HG02763 (cell line): Measurements from ENCODE around the gene ZNF830.
"Not testable (repeated sequence)": the region's sequence is repeated elsewhere in the genome, so short reads cannot be mapped to it uniquely, and the experiment has no call there.

Source experiments
- ATAC-seq: cut with Tn5 transposase; IDR thresholded peaks from one replicate; pipeline ENCODE4 v1.9.1; 2021; ENCODE audit warnings: mild to moderate bottlenecking, moderate library complexity; ENCODE audit not compliant: unreplicated experiment

ZNF830 gene

DNA sequence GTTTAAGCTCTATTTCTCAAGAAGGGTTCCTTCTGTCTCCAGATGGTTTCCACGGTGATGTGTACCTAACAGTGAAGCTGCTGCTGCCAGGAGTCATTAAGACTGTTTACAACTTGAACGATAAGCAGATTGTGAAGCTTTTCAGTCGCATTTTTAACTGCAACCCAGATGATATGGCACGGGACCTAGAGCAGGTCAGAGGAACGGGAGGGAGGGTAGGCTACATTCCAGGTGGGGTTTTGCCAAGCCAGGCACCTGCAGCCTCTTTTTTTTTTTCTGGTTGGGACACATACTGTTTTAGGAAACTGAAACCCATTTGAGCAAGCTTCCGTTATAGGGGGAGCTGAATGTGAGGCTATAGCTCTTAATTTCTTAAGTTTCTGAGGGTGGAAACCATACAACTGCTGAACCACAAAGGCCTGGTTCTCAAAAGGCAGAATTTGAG lies 29.6 kb downstream of the ZNF830 start:
- ATAC-seq, result no peak

DNA sequence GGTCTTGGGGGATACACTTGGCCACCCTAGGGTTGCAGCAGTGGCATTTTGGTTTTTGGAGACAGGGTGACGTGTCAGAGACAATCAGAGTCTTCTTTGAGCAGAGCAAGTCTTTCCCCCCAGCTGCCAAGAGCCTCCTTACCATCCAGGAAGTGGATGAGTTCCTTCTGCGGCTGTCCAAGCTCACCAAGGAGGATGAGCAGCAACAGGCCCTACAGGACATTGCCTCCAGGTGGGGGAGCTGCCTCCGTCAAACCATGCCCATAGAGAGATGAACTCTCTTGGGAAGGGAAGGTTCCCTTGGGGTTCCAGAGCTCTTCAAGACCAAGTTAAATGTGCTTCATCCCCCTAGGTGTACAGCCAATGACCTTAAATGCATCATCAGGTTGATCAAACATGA lies 30.3 kb downstream of the ZNF830 start:
- ATAC-seq, result no peak

DNA sequence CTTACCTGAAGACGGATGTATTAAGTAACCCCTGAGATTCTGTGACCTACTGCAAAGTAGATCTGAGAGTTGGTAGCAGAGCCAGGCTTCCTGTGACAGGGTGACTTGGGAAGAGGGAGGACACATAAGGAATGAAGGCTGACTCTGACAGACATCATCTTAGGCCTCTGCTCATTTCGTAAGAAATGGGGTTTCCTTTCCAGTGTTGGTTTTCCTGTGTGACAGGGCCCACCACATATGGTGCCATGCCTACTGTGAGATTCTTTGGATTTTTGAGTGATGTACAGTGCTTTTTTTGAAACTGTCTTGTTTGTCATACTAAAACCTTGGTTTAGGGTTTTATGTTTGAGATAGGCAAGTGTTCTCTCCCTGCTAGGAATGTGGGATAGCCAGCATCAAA lies 31.7 kb downstream of the ZNF830 start:
- ATAC-seq, result no peak

DNA sequence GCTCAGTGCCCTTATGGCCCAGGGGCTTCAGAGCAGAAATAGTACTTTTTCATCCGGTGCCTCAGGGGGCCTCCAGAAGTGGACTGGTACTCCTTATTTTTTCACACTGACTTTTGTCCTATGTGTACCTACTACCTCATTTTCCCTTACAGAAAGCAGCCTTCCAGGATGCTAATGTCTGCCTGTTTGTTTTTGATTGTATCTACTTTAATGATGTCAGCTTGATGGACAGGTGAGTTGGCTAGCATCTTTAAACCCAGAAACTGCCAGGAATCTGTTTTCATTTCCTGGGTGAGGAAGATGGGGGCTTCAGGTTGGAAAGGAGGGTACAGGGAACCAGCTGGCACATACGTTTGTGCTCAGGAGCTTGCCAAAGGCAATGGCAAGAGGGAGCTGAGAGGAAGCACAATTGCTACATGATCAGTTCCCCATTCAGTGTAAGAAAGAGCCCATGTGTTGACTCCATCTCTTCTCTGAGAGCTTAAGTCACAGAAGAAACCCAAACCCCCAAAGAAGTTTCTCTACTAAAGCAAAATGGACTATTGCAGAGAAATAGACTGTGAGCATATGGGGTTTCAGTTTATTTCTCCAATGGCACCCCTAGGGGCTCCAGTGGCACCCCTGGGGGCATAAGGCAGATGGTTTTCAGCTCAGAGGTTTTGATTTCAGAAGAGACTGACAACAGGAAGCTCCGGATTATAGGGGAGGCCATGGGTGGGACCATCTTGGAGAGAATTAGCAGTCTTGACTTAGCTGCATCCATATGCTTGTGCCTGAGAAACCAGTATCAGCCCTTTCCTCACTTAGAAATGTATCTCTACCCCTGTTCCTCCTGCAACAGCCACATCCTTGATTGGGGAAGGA lies 35.3 kb downstream of the ZNF830 start:
- no peak for ATAC-seq

DNA sequence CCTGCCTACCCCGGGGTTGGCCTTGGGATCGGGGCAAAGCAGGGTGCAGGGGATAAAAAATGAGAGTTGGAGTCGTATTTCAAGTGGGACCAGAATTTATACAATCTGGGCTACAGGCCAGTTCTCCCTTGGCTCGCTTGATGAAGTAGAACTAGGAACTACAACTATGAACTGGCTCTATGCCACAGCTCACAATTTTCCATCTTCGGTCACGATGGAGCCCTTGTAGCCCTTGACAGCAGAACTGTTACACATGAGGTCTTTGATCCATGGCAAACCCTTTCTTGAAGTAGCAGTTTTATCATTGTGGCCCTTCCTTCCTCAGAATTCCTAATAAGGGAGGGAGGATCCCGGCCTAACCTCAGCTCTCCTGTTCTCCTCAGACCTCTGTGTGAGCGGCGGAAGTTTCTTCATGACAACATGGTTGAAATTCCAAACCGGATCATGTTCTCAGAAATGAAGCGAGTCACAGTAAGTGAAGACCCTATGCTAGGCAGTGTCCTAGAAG lies 36.1 kb downstream of the ZNF830 start:
- no peak for ATAC-seq

DNA sequence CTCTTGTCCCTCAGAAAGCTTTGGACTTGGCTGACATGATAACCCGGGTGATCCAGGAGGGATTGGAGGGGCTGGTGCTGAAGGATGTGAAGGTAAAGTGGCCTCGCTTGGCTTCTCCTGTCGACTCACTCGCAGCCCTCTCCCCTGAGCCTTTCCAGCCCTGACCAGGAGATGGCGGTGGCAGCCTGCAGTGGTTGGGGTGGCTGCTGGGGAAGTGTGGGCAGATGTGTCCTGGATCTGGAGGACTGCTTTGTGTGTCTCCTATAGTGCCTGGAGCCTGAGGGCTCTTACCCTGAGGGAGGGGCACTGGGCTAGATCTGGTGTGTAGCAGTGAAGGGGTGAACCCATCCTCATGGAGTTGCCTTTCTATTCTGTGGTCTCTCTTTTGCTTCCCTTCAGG lies 36.9 kb downstream of the ZNF830 start:
- no peak for ATAC-seq

DNA sequence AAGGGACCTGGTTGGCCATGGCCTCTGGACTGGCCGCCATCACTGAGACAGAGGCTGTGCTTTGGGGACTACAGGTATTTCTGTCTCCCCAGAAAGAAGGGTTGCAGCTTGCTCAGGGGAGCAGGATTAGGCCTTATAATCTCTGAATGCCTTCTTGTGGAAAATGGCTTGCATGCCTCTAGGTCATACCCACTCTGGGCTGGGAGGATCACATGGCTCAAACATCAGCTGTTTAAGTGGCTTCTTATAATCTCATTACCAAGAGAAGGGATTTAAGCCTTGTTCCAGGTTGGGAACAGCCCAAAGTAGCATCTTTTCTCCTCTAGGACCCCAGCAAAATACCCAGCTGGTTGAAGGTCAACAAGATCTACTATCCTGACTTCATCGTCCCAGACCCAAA lies 38.1 kb downstream of the ZNF830 start:
- ATAC-seq, result no peak

DNA sequence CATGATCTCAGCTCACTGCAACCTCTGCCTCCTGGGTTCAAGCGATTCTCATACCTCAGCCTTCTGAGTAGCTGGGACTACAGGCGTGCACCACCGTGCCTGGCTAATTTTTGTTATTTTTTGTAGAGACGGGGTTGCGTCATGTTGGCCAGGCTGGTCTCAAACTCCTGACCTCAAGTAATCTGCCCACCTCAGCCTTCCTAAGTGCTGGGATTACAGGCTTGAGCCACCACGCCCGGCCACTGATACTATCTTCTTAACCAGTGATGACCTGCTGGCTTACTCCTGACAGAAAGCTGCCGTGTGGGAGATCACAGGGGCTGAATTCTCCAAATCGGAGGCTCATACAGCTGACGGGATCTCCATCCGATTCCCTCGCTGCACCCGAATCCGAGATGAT lies 39.6 kb downstream of the ZNF830 start:
- ATAC-seq, result not testable (repeated sequence)

DNA sequence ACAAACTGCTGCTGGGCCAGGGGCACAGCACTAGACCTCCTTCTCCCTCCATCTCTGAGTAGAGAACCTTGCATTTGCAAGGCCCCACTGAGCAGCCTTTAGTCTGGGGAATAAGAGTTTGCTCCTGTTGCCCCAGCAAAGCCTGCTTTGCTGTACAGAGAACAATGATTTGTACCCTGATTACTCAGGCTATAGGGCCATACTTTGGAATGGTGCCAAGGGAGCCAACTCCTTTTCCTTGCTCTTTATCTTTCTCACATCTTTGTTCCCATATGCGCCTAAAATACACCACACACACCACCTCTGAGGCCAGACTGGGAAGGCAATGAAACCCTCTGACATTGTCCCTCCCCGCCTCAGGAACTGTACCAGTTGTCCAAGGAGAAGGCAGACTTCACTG lies 40.2 kb downstream of the ZNF830 start:
- ATAC-seq, result no peak

DNA sequence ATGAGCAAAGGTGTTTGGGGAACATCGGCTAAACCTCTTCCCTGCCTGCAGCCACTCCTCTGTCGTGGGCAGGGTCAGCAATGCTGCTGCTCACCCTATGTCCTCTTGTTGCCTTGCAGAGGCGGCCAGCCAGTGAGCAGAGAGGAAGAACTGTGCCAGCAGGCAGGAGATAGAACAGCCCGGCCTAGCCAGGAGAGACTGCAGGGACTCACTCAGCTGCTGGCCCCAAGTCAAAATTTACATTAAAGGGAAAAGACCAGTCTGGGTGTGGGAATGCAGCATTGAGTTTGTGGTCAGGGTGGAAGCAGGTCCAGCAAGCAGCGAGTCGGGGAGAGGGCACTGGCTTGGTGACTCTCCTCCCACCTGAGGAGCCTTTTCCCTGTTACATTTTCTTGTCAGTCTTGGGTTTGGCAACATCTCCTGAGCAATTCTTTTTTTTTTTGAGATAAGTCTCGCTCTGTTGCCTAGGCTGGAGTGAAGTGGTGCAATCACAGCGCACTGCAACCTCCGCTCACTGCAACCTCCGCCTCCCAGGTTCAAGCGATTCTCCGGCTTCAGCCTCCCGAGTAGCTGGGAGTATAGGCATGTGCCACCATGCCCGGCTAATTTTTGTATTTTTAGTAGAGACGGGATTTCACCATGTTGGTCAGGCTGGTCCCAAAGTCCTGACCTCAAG lies 41.7 kb downstream of the ZNF830 start:
- ATAC-seq, result no peak

DNA sequence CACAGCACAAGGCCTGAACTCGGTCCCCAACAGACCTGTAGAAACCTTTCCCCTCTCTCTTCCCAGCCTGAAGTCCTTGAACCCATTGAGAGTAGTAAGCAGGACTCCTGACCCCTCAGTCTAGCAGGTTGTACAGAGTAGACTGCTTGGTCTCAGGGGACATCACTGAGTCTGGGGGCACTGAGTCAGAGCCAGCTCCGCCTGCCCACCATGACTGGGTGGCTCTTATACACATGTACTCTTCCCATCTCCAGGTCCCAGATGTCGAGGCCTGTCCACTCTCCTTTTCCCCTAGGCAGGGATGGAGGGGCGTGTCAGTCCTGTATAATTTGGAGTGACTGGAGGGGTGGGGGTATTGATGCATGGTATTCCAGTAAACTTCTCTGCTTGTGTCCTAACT lies 42.4 kb downstream of the ZNF830 start:
- no peak for ATAC-seq

DNA sequence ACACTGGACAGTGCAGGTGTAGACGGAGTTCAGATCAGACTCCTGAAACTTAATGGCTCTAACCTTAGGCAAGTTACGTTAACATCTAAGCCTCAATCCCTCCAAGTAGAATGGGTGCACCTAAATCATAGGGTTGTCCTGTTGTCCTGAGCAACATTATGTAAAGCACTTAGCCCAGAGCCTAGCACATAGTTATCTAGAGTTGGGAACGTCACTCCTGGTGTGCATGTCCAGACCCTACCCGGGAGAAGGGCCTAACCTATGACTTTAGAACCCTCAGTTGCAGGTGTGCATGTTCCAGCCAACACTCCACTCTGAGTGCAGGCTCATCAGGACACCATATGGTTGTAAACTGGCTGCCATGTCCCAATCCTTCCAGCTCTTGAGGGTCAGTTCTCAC lies 45.0 kb downstream of the ZNF830 start:
- ATAC-seq, result no peak

DNA sequence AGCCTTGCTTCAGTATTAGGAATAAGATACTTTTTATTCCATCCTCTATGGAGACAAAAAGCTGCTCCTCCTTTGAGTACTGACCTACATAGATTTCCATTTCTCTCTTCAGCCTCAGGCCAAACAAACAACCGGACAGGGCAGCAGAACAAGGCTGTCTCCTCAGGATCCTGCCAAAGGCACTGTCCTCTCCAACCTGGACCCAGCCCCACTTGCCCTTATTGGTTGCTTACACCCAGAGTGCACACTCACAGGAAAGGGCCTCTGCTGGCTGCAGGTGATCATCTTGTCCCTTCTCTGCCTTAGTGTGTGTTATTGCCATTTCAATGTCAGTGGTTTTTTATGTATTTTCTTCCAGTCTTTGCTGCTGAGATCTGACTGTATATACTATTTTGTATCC lies 45.6 kb downstream of the ZNF830 start:
- no peak for ATAC-seq

DNA sequence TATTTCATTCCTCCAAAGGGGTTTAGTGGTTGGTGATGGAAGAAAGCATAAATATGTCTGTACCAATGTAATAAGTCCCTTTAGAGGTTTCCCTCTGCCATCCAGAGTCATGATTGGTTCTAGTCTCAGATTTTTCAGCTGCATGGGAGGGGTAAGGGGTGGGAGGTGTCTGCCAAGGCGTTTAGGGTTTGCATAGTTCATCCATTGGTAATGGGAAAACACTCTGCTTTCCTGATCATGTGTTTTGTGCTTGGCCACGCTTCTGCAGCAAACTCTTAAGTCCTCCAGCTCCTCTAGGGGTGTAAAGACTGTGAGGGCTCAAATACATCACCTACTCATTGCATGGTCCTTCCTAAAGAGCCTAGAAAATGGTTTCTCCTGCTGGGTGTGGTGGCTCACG lies 48.8 kb downstream of the ZNF830 start:
- no peak for ATAC-seq

DNA sequence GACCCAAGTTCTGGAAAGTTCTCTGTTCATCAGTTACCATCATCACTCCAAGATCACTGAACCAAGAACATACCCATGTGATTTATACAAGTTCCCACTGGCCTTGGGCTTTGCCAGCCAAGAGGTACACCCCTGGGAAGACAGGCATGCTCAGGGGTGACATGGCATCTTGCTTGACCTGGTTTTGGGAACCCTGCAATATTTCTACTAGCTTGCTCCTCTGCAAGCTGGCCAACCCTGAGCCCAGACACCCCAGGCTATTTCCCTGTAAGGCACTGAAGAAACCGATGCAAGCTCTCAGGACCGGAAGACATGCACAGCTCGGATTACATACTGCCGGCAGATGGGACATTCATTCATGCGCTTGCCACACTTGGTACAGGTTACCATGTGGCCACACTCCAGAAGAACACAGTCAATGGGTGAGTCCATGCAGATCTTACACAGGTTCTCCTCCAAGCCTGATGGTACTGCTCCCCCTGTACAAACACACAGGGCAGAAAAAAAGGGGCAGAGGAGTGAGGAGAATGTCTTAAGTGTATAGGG lies 50.4 kb downstream of the ZNF830 start:
- ATAC-seq, result no peak
